ENCODE measurements around the gene PTPRS. TPM values are rescaled to one million over a fixed set of nuclear protein-coding genes. Genes with fewer than 3 reads are reported as not detected.

Gene PTPRS
- total RNA-seq, 1 donor from 2014 or later = 10.3 TPM

GRCh38 chr19:5338656-5339197, 1.9 kb downstream of the PTPRS start:
- FAIRE-seq (no peak), DNase-seq (ENCODE audit: low read depth) (no peak)
- Histone ChIP-seq H3K4me3 (ENCODE audit: low read depth, low read length) (no peak overlapping the region), H3K36me3 (ENCODE audit: control insufficient read depth, insufficient read depth, low read length) (no peaks in the 10 kb centered on the region), H3K27me3 (ENCODE audit: control insufficient read depth, insufficient read depth, low read length) (peaks cover 23% of the 10 kb centered on the region)
- TF ChIP-seq CTCF (IDR thresholded peaks at IDR 0.05; ENCODE audit: insufficient read depth, low read length, severe bottlenecking) = no peak

- Histone ChIP-seq H3K36me3 (ENCODE audit: control insufficient read depth, insufficient read depth, low read length) (no peaks in the 10 kb centered on the region), H3K27me3 (ENCODE audit: control insufficient read depth, insufficient read depth, low read length) (peaks cover 23% of the 10 kb centered on the region), H3K4me3 (ENCODE audit: low read depth, low read length) (no peak overlapping the region)
- TF ChIP-seq CTCF (IDR thresholded peaks at IDR 0.05; ENCODE audit: insufficient read depth, low read length, severe bottlenecking) = no peak
- DNase-seq (ENCODE audit: low read depth) (no peak), FAIRE-seq (no peak)
Observed at GRCh38 chr19:5337708-5338655, 2.6 kb downstream of the PTPRS start.

GRCh38 chr19:5337126-5337525, 3.5 kb downstream of the PTPRS start:
- no peak for TF ChIP-seq CTCF (IDR thresholded peaks at IDR 0.05; ENCODE audit: insufficient read depth, low read length, severe bottlenecking)
- Histone ChIP-seq H3K27me3 (ENCODE audit: control insufficient read depth, insufficient read depth, low read length) (peaks cover 23% of the 10 kb centered on the region), H3K4me3 (ENCODE audit: low read depth, low read length) (no peak overlapping the region), H3K36me3 (ENCODE audit: control insufficient read depth, insufficient read depth, low read length) (no peaks in the 10 kb centered on the region)
- DNase-seq (ENCODE audit: low read depth) (no peak), FAIRE-seq (no peak)

GRCh38 chr19:5336195-5336965, 4.2 kb downstream of the PTPRS start:
- H3K27me3 ChIP-seq (ENCODE audit: control insufficient read depth, insufficient read depth, low read length) = peaks cover 23% of the 10 kb centered on the region
- DNase-seq (ENCODE audit: low read depth) (no peak), FAIRE-seq (no peak)
- H3K36me3 ChIP-seq (ENCODE audit: control insufficient read depth, insufficient read depth, low read length) = no peaks in the 10 kb centered on the region
- no peak for TF ChIP-seq CTCF (IDR thresholded peaks at IDR 0.05; ENCODE audit: insufficient read depth, low read length, severe bottlenecking)
- no peak overlapping the region for H3K4me3 ChIP-seq (ENCODE audit: low read depth, low read length)

GRCh38 chr19:5335593-5335992, 5.0 kb downstream of the PTPRS start:
- Histone ChIP-seq H3K4me3 (ENCODE audit: low read depth, low read length) (no peak overlapping the region), H3K36me3 (ENCODE audit: control insufficient read depth, insufficient read depth, low read length) (no peaks in the 10 kb centered on the region), H3K27me3 (ENCODE audit: control insufficient read depth, insufficient read depth, low read length) (peaks cover 23% of the 10 kb centered on the region)
- FAIRE-seq (no peak), DNase-seq (ENCODE audit: low read depth) (no peak)
- TF ChIP-seq CTCF (IDR thresholded peaks at IDR 0.05; ENCODE audit: insufficient read depth, low read length, severe bottlenecking) = no peak
